Measurements from ENCODE around the gene RAB34.

GRCh38 chr17:28700278-28700677, 17.4 kb downstream of the RAB34 start:
- TF ChIP-seq CTCF (conservative IDR thresholded peaks at IDR 0.05; ENCODE audit: low read length) (no peak), EZH2phosphoT487 (IDR thresholded peaks at IDR 0.05; ENCODE audit: borderline replicate concordance) (no peak)
